Stimulated activated CD8-positive, alpha-beta memory T cell treated with anti-CD3 and anti-CD28 coated beads, Interleukin-15, amount 100 ng/mL, for 48 hours (primary cell): ENCODE results near the gene PDGFA.

Source experiments
- DNase-seq, 2 donors: peaks; one replicate each; pipeline ENCODE4 v3.0.0-alpha.2; 2020; ENCODE audit warnings: low read depth in 2 of 2

PDGFA gene

GRCh38 chr7:474605-475424, 44.8 kb downstream of the PDGFA start:
- no peak for DNase-seq

GRCh38 chr7:473870-474604, 45.6 kb downstream of the PDGFA start:
- no peak for DNase-seq

GRCh38 chr7:473211-473734, 46.4 kb downstream of the PDGFA start:
- no peak for DNase-seq

GRCh38 chr7:472640-472957, 47.0 kb downstream of the PDGFA start:
- DNase-seq = no peak

- no peak for DNase-seq
These were observed 47.6 kb downstream of the PDGFA start for GRCh38 chr7:471866-472639.

- DNase-seq = no peak
These were observed 48.3 kb downstream of the PDGFA start for GRCh38 chr7:471191-471865.

GRCh38 chr7:469563-469961, 50.1 kb downstream of the PDGFA start:
- DNase-seq = no peak

GRCh38 chr7:468681-469562, 50.7 kb downstream of the PDGFA start:
- DNase-seq = no peak

- DNase-seq = no peak
These were observed 51.6 kb downstream of the PDGFA start for GRCh38 chr7:467856-468545.

GRCh38 chr7:467393-467828, 52.2 kb downstream of the PDGFA start:
- DNase-seq = no peak

GRCh38 chr7:466465-467191, 53.0 kb downstream of the PDGFA start:
- DNase-seq = no peak

GRCh38 chr7:465710-466400, 53.8 kb downstream of the PDGFA start:
- DNase-seq = no peak

GRCh38 chr7:464454-465401, 54.9 kb downstream of the PDGFA start:
- no peak for DNase-seq

GRCh38 chr7:463817-464453, 55.7 kb downstream of the PDGFA start:
- DNase-seq = no peak

GRCh38 chr7:463362-463781, 56.3 kb downstream of the PDGFA start:
- no peak for DNase-seq

- DNase-seq = no peak
These were observed 57.2 kb downstream of the PDGFA start for GRCh38 chr7:462173-463103.
